Inflammatory macrophage treated with lipopolysaccharide for 4 hours (primary cell): ENCODE data around the gene MGARP.

ENCODE experiments used
- DNase-seq: peaks from one replicate; pipeline ENCODE4 v3.0.0-alpha.2; 2020

Gene MGARP

GRCh38 chr4:139242511-139243051 lies 37.4 kb downstream of the MGARP start:
- DNase-seq = no peak

- no peak for DNase-seq
Measured at GRCh38 chr4:139241784-139242151, 38.3 kb downstream of the MGARP start.

GRCh38 chr4:139241086-139241783 lies 38.8 kb downstream of the MGARP start:
- DNase-seq = no peak

GRCh38 chr4:139239127-139239772 lies 40.8 kb downstream of the MGARP start:
- DNase-seq = peak; percentile 19

GRCh38 chr4:139234253-139234652 lies 45.8 kb downstream of the MGARP start:
- no peak for DNase-seq

- peak; percentile 56 for DNase-seq
Measured at GRCh38 chr4:139229534-139230039, 50.4 kb downstream of the MGARP start.

- DNase-seq = no peak
Measured at GRCh38 chr4:139227729-139228404, 52.2 kb downstream of the MGARP start.

GRCh38 chr4:139223682-139224317 lies 56.2 kb downstream of the MGARP start:
- DNase-seq = peak; percentile 49

- no peak for DNase-seq
Measured at GRCh38 chr4:139222215-139222614, 57.8 kb downstream of the MGARP start.

GRCh38 chr4:139221687-139222086 lies 58.3 kb downstream of the MGARP start:
- no peak for DNase-seq

- DNase-seq = no peak
Measured at GRCh38 chr4:139219450-139220055, 60.5 kb downstream of the MGARP start.
